PC-3 (cell line): ENCODE data around the gene PRDM15.

Experiments
- CTCF ChIP-seq: fragments of 300-600 bp; sonication (generic); conservative IDR thresholded peaks from 2 replicates; pipeline ENCODE4 v1.5.1; 2017; ENCODE audit warnings: antibody characterized with exemption, low read depth, mild to moderate bottlenecking, low read length
- EZH2 ChIP-seq: fragments of 300-600 bp; sonication (generic); IDR thresholded peaks from one replicate; pipeline ENCODE4 v1.6.1; 2017; ENCODE audit warnings: antibody characterized with exemption, mild to moderate bottlenecking, low read length; ENCODE audit not compliant: unreplicated experiment
- EZH2phosphoT487 ChIP-seq: fragments of 300-600 bp; sonication (generic); IDR thresholded peaks from 2 replicates; pipeline ENCODE4 v1.6.1; 2018; ENCODE audit warnings: mild to moderate bottlenecking, antibody characterized with exemption, low read length, borderline replicate concordance

DNA sequence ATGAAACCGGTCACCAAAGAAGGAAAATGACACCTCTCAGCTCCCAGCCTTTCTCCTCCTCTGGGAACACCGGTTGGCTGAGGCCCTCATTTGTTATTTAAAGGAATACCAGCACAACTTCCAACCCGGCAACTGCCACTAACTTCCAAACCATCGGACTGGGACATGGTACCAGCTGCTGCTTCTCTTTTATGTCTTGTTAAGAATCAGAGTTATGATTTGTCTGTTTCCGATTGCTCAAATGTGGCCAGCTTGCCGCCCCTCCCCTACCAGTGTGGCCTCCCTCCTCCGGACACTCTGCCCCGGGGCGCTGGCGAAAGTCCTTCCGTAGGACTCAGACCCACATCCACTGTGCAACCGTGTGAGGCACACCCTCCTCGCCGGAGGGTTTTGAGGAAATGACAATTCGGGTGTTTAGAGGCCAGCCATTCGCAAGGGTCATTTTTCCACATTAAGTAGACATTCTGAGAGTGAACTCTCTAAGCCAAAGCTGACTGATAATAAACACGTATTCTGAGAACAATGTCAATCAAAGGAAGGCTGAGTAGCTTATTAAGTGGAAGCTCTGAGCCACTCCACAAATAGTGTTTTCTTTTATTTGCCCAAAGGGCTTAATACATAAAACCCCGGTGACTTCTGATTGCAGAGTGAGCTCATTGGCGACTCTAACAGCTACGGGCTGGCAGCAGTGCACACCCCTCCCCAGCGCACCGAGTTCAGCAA, 117.8 kb downstream of the PRDM15 start:
- TF ChIP-seq CTCF, result no peak
- no peak for TF ChIP-seq EZH2
- TF ChIP-seq EZH2phosphoT487, result no peak
